ENCODE measurements around the gene ST13.
"Not testable (repeated sequence)": the region's sequence is repeated elsewhere in the genome, so short reads cannot be mapped to it uniquely, and the experiment has no call there.

The ST13 gene

DNA sequence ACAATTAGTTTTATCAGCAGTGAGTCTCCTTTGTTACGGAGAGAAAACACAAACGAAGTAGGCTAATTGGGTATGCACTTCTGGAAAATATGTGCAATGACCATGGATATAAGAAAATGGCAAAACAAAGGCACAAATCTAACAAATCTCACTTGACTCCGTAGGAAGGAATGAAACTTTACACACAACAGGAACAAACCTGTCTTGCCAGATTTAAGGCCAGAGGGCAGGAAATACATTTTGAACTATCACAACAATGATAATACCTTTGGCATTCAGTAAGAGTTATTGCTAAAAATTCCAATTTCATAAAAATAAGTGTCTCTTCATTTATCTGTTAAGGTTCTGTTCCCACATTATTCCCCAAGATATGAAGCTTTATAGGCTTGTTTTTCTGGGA, 73.9 kb downstream of the ST13 start:
- TF ChIP-seq GATA1 (IDR thresholded peaks at IDR 0.05; ENCODE audit: low read depth, low read length) (no peak), POLR2A (IDR thresholded peaks at IDR 0.05; ENCODE audit: low read length) (no peak)
- no peak for DNase-seq

DNA sequence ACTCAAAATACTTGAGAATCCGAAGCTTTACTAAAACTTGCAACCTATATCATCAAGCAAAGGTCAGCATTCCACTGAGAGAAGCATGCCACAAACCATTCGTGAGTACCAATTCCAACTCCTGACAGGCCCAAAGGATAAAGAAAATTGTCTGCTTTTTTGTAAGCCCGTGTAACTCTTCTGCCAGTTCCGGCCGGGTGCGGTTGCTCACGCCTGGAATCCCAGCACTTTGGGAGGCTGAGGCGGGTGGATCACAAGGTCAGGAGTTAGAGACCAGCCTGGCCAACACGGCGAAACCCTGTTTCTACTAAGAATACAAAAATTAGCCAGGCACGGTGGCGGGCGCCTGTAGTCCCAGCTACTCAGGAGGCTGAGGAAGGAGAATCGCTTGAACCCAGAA, 74.7 kb downstream of the ST13 start:
- DNase-seq: not testable (repeated sequence)
